SK-MEL-5 (cell line): ENCODE measurements around the gene CAMKMT. TPM values are rescaled to one million over a fixed set of nuclear protein-coding genes. Genes with fewer than 3 reads are reported as not detected.

Source experiments
- DNase-seq: peaks from one replicate; pipeline ENCODE4 v3.0.0-alpha.2; 2016; ENCODE audit warnings: low read depth, low spot score
- in situ Hi-C: cut with HindIII; loops from 2 replicates; pipeline ENCODE4 v1.10.0; 2016; ENCODE audit warnings: low sequenced_read_pairs, high pct_unique_total_duplicates, low pct_unique_long_range_greater_than_20kb
- total RNA-seq: library from RNA; depleted of rRNA; stranded (reverse); fragments of >200 nt; shearing (Covaris generic); gene quantifications from 2 replicates; pipeline ENCODE4 v1.2.3, GENCODE V29; 2014; rRNA removed

The CAMKMT gene
- total RNA-seq, 1 experiment from 2014 or later: 6.4 TPM

DNA sequence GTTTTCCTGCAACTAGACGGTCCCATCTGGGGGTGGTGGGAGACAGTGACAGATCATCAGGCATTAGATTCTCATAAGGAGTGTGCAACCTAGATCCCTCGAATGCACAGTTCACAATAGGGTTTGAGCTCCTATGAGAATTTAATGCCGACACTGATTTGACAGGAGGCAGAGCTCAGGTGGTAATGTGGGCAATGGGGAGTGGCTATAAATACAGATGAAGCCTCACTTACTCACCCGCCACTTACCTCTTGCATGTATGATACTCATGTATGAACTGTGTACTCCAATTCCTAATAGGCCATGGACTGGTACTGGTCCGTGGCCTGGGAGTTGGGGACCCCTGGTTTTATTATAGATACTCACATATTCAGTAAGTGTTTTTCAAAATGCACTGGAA is 457.3 kb downstream of the CAMKMT start:
- in situ Hi-C loops: no loop called here
- DNase-seq: no peak

DNA sequence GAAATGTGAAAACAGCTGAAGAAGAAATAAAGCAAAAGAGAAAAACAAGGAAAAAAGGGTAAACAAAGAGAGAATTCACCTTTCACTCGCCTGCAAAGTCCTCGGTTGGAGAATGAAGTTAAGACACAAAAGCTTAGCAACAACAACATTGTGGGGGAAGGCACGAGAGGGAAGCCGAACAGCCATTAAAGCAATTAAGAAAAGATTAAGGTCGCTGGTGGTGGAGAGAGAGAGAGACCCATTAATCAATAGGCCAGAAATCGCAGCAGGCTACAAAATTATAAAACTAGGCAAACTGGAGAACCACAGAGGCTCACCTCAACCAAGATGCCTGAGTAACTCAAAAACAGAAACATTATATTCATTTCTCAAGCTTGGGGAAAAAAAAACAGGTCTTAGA is 459.8 kb downstream of the CAMKMT start:
- in situ Hi-C loops: no loop called here
- DNase-seq: no peak

- DNase-seq: no peak
- in situ Hi-C loops: no loop called here
These were observed 460.4 kb downstream of the CAMKMT start for GRCh38 chr2:44822174-44822573.

Other genes starting within 250 kb of the CAMKMT start
- 25.2 and 30.4 TPM in 2 replicates for gene PPM1B, start 193.1 kb upstream of the CAMKMT start, total RNA-seq
- gene SLC3A1, start 86.5 kb upstream of the CAMKMT start, total RNA-seq: 0.08 and 0.61 TPM in 2 replicates
- 72.5 and 78.5 TPM in 2 replicates for gene PREPL, start 453 bp upstream of the CAMKMT start, total RNA-seq